Kasumi-1 (cell line): ENCODE data around the gene ISL2.

Experiments used
- DNase-seq, 2 experiments: peaks; one replicate each; lab custom pipeline; 2025; lab: John Stamatoyannopoulos, UW

The ISL2 gene

DNA sequence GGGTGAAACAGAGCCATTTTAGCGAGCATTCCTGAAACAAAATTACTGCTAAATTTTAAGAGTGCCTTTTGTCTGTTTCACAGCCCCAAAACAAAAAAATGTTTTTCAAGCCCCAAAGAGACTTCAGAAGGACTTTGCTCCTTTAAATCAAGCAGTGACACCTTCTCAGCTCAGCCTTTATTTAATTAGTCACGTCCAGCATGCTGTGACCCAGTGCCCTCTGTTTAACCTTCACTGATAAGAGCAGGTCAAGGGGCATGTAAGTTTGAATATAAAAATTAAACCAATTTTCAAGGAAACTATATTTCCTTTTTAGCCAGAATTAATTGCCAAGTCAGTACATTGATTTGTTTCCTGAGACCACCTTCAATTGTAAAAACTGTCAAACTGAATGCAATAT lies 40.6 kb downstream of the ISL2 start:
- DNase-seq = no peak

- DNase-seq = no peak
These were observed 41.2 kb downstream of the ISL2 start for GRCh38 chr15:76377751-76378150.

GRCh38 chr15:76378691-76379090 lies 42.1 kb downstream of the ISL2 start:
- DNase-seq = no peak

GRCh38 chr15:76380249-76380648 lies 43.7 kb downstream of the ISL2 start:
- no peak for DNase-seq

DNA sequence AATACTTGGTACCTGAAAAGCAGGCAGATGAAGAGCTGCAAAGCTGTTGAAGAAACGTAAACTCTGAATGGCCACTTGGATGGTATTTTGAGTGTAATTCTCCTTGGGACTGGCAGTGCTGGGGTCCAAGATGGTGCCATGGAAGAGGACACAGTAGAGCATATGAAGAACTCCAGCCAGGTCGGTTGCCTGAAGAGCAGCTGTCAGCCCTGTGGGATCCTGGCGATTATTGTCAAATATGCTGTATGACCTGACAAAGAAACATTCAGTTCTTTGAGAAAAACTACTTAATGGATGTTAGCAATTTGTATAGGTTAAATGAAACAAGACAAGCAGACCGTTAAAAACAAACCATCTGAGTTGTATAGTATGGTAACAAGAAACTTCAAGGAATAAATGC lies 44.8 kb downstream of the ISL2 start:
- DNase-seq = no peak

- DNase-seq = no peak
These were observed 46.6 kb downstream of the ISL2 start for GRCh38 chr15:76382987-76383728.

- no peak for DNase-seq
These were observed 47.8 kb downstream of the ISL2 start for GRCh38 chr15:76384409-76384808.

- no peak for DNase-seq
These were observed 49.6 kb downstream of the ISL2 start for GRCh38 chr15:76386178-76386577.

GRCh38 chr15:76386926-76387325 lies 50.4 kb downstream of the ISL2 start:
- DNase-seq = no peak

GRCh38 chr15:76390571-76390970 lies 54.0 kb downstream of the ISL2 start:
- DNase-seq = no peak

DNA sequence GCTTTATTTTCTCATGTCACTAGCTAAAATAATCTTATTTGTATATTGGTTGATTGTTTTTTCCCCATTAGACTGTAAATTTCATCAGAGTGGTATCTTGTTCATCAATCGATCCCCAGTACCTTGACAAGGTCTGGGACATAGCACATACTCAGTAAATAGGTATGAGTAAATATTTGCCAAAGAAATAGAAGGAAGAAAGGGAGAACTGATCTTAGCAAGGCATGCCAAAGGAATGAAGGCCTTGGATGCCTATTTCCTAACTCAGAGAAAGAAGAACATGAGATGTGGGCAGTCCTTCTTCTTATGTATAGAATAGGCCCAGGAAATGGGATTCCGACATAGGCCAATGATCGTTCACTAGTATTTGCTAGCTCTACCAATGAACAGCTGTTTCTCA lies 54.7 kb downstream of the ISL2 start:
- no peak for DNase-seq

- DNase-seq = no peak
These were observed 55.3 kb downstream of the ISL2 start for GRCh38 chr15:76391847-76392246.
